GM18511 (cell line): Measurements from ENCODE around the gene FEM1C.

Experiments
- ATAC-seq: cut with Tn5 transposase; IDR thresholded peaks from one replicate; pipeline ENCODE4 v1.9.1; 2021; ENCODE audit warnings: mild to moderate bottlenecking, moderate library complexity; ENCODE audit not compliant: unreplicated experiment

The FEM1C gene

GRCh38 chr5:115524199-115524847, 20.3 kb downstream of the FEM1C start:
- no peak for ATAC-seq

GRCh38 chr5:115522832-115523403, 21.7 kb downstream of the FEM1C start:
- ATAC-seq, result no peak

- ATAC-seq, result no peak
Measured at GRCh38 chr5:115520191-115520590, 24.4 kb downstream of the FEM1C start.

GRCh38 chr5:115516372-115516771, 28.2 kb downstream of the FEM1C start:
- no peak for ATAC-seq

GRCh38 chr5:115514220-115514619, 30.4 kb downstream of the FEM1C start:
- ATAC-seq, result no peak

GRCh38 chr5:115511632-115512031, 32.9 kb downstream of the FEM1C start:
- no peak for ATAC-seq

GRCh38 chr5:115510145-115510645, 34.4 kb downstream of the FEM1C start:
- ATAC-seq, result no peak

- no peak for ATAC-seq
Measured at GRCh38 chr5:115509547-115509946, 35.0 kb downstream of the FEM1C start.

GRCh38 chr5:115507681-115508080, 36.9 kb downstream of the FEM1C start:
- no peak for ATAC-seq

GRCh38 chr5:115503420-115503819, 41.2 kb downstream of the FEM1C start:
- ATAC-seq, result no peak

- ATAC-seq, result no peak
Measured at GRCh38 chr5:115501464-115502210, 42.9 kb downstream of the FEM1C start.

GRCh38 chr5:115500225-115500624, 44.4 kb downstream of the FEM1C start:
- no peak for ATAC-seq

- ATAC-seq, result no peak
Measured at GRCh38 chr5:115496936-115497576, 47.5 kb downstream of the FEM1C start.

- ATAC-seq, result peak; percentile 66
Measured at GRCh38 chr5:115494570-115495289, 49.8 kb downstream of the FEM1C start.

- no peak for ATAC-seq
Measured at GRCh38 chr5:115490596-115490995, 54.0 kb downstream of the FEM1C start.

- ATAC-seq, result no peak
Measured at GRCh38 chr5:115489733-115490132, 54.8 kb downstream of the FEM1C start.

GRCh38 chr5:115487756-115488155, 56.8 kb downstream of the FEM1C start:
- peak; percentile 54 for ATAC-seq

- ATAC-seq, result no peak
Measured at GRCh38 chr5:115487168-115487567, 57.4 kb downstream of the FEM1C start.

- ATAC-seq, result no peak
Measured at GRCh38 chr5:115486728-115487127, 57.8 kb downstream of the FEM1C start.

- no peak for ATAC-seq
Measured at GRCh38 chr5:115484368-115484767, 60.2 kb downstream of the FEM1C start.

GRCh38 chr5:115480900-115481299, 63.7 kb downstream of the FEM1C start:
- no peak for ATAC-seq
